Left forelimb (tissue), 1 donor: ENCODE data around the gene BACH2.

ENCODE experiments used
- DNase-seq: peaks from one replicate; pipeline ENCODE4 v3.0.0-alpha.2; 2018; ENCODE audit warnings: low spot score

The BACH2 gene

DNA sequence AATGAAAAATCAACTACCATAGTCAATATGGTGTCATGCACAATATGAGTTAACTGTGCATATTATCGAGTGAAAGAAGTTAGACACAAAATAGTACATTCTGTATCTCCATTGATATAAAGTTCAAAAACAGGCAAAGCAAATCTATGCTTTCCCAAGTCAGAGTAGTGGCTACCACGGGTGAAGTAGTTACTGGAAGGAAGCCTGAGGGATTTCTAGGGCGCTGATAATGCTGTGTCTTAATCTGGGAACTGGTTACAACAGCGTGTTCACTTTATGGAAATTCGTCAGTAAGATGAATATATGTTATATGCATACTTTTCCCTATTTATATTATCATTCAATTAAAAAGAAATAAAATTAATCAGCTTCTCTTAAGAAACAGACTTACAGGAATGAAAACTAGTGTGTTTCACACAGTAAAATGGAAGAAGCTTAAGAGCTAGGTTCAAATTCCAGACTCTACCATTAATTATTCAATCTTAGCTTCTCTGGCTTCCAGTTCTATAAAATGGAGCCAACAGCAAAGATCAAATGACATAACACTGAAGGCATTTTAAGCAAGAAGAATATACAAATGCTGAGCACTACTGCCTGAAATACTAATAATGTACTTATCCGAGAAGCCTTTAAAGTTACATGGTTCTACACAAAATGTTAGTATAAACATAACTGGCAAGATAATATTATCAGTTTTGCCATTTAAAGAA lies 19.2 kb downstream of the BACH2 start:
- DNase-seq, result no peak

DNA sequence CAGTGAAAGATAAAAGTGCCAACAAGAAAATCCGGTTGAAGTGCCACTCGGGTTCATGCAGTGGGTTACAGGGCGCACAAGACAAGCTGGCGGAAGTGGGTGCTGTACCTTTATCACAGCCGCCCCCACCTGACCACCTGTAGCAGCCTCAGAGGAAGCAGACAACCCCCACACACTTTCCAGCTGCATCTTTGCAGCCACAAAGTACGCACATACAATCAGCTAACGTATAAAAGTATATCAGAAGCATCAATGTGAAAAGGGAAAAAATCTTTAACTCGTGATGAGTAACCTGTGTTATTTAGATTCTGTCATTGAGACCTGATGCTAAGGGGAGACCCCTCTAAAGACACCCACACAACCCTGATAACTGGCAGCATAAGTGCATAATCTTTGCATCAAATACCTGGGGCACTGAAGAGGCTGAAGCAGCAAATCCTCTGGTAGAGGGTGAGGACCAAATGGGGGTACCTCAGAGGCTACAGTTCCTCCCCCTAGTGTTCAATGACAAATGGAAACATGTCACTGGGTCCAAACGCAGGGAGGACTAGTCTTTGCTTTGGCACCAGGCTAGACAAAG lies 22.1 kb downstream of the BACH2 start:
- no peak for DNase-seq

DNA sequence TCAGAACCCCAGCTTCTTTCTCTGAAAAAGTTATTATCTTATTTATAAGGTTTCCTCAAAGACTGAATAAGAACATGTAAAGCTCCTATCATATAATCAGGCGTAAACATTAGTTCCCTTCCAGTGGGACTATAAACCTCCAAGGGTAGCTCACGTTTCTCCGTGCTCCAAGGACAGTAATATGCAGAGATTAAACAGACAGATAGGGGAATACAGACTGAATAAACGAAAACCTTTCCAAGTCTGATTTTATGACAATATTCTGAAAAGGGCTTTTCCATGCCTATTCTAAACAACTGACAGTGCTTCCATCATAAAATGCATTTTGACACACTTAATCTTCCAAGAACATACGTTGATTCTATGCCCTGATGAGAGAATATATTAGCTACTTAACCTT lies 22.8 kb downstream of the BACH2 start:
- DNase-seq, result no peak

DNA sequence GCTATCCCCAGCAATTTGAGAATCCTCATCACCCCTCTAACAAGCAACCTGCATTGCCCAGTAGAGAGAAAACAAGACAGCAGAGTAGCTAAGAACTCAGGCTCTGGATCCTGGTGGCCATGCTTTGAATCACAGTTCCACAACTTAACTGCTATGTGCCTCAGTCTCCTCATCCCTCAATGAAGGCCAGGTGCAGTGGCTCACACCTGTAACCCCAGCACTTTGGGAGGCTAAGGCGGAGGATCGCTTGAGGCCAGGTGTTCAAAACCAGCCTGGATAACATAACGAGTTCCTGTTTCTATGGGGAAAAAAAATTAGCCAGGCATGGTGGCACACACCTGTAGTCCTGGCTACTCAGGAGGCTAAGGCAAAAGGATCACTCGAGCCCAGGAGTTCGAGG lies 23.7 kb downstream of the BACH2 start:
- DNase-seq, result no peak

DNA sequence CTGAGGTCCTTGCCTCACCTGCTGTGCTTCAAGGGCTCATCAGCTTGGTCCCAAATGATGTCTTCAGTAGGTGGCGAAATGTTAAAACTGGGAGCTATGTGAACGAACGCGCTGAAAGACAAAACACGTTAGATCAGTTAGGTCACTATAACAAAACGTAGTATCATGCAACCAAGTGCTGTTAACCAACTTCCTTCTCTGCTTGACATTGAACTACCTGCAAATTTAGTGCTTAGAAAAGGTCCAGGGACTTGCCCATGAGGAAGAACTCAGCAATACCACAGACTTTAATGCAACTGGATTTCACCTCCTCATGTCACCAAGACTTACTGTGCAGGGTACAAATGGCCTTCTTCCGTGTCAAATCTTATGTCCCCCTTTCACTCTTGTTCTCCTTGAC lies 24.8 kb downstream of the BACH2 start:
- DNase-seq, result no peak

DNA sequence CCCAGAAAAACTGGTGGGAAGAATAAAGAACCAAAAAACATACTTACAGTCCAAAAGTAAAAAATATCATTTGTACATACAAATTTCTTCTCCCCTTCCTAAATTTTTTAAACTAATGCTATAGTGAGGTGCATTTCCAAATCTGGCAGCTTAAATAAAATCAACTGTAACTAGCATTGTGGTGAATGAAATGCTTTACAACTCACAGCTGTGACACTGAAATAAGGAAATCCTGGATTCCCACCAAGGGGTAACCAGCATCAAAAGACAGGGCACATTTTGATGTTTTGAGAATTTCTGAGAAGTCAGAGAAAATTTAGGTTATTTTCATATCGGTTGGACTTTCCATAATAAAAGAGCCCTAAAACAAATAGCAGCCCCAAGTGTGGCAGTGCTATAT lies 27.3 kb downstream of the BACH2 start:
- DNase-seq, result no peak

DNA sequence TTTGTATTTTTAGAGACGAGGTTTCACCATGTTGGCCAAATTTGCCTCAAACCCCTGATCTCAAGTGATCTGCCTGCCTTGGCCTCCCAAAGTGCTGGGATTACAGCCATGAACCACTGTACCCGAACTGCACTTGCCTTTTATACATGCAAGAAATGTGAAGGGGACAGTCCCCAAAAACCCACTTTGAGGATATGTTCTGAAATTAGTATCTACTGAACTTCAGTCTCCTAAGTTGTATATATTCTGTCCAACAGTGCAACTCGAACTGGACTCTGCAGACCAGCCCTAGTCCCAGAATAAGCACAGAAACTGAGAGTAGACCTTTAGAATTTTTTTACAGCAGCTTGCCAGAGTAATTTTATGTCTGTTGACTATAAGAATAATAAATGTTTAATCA lies 28.5 kb downstream of the BACH2 start:
- DNase-seq, result no peak

DNA sequence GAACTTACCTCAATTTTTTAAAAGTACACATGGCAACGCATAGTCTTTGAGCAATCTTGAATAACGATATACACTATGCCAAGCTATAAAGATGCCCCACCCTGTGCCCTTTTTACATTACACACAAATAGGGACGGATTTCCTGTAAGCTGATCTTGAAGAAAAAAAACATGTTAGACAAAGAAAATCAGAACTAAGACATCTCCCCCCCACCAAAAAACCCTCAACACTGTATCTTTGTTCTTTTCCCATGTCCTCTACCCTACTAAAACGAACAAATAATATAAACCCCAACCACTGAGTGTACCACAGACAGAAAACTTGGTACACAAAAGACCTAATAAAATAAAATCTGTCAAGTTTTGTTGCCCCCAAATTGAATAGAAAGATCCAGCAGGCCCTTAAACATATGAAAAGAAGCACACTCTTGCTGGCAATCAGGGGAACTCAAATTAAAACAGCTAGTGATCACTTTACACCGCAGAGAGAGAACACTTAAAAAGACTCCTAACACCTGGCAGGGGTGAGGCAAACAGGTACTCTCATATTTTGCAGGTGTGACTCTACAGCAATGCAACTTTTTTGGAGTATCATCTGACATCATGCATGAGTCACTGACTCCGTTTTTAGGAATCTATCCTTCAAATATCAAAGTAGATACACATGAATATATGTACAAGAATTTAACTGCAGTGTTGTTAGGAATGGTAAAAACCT lies 29.6 kb downstream of the BACH2 start:
- DNase-seq, result no peak

DNA sequence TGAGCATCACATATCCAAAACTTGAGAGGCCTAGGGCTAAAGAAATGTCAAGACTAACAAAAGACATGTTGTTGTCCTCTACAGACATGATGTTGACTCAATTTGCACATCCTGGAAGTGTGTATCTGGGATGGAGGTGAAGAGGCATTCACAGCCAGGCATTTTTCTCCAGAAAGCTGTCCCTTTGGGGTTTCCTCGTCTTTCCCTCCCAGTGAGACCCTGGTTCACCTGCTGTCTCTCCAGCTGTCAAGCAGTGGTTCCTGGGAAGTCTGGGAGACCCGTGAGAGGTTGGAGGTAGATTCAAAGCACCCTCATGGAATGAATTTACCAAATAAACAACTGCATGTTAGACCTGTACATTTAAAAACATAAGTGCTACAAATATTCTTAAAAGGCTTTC lies 32.1 kb downstream of the BACH2 start:
- no peak for DNase-seq

DNA sequence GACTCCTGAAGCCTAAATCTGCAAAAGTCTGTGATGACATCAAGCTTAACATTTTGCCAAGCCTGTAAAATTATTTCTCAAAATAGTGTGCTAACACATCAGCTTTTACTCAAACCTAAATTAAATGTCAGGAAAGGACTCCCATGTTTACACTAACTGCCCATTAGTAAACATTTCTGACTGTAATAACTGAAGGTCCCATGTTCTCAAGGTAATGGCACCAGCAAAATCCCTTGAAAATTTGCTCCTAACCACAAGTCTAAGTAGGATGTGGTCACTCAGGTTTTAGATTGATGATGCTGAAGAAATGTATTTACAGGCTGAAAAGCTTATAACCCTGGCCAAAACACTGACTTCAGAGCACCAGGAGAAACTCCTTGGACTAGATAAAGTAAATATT lies 33.0 kb downstream of the BACH2 start:
- no peak for DNase-seq

DNA sequence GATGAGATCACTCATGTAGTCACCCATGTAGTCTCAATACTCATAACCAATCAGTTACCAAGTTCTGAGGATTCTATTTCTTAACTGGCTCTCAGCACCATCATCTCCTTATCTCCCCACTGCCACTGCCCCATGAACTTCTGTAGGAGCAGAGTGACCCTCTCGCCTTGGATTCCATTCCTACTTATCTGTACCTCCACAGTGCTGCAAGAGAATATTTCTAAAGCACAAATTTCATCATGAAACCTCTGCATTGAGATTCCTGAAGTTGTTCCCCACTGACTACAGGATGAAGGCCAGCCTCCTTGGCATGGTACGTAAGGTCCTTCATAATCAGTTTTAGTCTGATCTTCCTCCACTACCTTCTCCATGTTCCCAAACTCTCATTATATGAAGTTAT lies 34.8 kb downstream of the BACH2 start:
- DNase-seq, result no peak

DNA sequence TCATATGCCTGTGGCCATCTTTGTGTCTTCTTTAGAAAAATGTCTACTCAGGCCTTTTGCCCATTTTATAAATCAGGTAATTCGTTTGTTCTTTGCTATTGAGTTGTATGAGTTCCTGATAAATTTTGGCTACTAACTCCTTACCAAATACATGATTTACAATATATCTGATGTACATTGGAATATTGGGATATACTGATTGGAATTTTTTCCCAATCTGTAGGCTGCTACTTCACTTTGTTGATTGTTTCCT lies 39.2 kb downstream of the BACH2 start:
- DNase-seq, result no peak

DNA sequence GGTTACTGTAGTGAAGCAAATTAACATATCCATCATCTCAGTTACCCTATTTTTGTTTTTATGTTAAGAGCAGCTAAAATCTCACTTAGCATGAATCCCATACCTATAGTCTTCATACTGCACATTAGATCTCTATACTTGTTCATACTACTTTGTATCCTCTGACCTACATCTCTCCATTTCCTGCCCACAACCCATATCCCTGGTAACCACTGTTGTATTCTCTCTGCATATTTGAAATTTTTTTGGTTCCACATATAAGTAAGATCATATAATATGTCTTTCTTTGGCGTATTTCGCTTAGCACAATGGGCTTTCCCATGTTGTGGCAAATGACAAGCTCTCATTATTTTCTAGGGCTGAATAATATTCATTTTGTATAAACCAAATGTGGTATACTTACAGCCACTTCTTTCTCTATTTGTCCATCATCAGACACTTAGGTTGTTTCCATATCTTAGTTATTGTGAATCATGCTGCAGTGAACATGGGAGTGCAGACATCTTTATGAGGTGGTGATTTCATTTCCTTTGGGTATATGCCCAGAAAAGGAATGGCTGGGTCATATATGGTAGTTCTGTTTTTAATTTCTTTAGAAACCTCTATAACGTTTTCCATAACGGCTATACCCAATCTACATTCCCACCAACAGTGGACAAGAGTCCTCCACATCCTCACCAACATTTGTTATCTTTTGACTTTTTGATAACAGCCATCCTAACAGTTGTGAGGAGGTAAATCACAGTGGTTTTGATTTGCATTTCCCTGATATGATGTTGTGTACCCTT lies 39.8 kb downstream of the BACH2 start:
- DNase-seq, result no peak

DNA sequence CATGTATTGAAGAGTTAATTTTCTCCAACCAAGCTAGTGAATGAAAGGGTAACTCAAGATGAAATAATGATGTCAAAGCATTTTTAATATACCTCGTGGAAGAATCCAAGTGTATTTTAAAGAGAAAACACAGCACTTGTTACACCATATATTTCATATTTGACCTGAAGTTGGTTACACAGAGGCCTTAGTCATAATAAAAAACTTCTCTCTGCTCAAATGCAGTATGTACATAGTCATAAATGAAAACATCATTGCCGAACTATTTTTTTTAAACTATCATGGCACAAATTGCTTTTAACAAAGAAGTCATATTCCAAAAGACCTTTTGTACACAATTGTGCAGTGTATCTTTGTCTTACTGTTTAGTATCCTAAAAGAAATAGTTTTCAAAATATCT lies 43.0 kb downstream of the BACH2 start:
- DNase-seq, result no peak

DNA sequence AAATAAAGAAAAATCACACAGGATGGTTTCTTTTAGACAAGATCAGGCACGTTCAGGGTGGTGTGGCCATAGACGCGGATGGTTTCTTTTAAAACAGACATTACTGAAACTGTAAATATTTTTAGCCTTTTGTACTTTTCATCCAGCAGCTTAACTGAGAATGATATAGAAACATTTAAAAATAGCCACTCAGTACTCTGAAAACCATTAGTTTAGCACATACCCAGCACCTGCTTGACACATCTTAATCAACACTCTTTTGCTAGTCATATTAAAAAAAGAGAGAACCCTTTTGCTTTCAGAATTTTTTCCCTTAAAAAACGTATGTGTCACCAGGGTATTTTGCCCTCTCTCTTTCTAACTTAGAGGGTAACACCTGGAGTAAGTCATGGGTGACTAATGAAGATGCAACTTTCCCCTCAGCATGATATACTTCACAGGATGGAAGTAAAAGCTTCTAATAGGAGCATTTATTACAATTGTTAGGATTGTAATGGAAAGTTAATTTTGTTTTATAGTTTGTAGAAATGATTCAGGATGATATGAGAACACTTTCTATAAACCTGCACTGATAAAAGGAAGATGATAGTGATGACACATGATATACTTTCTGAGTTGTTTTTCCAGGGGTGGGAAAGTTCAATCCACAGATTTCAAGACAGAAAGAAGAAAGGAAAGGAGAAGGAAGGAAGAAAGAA lies 45.2 kb downstream of the BACH2 start:
- no peak for DNase-seq

DNA sequence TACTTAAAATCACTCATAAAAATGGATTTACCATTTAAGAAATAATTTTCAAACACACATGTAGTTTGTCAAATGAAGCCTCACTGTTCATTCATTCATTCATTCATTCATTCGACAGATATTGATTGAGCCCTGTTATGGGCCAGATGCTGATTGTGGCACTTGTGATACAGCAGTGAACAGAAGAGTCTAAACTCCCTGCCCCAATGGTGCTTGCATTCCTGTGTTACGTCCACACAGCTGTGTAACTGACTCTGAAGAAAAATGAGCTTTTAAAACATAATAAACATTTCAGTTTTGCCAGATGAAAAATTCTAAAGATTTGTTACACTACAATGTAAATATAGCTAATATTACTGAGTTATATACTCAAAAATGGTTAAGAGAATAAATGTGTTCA lies 46.2 kb downstream of the BACH2 start:
- DNase-seq, result no peak

DNA sequence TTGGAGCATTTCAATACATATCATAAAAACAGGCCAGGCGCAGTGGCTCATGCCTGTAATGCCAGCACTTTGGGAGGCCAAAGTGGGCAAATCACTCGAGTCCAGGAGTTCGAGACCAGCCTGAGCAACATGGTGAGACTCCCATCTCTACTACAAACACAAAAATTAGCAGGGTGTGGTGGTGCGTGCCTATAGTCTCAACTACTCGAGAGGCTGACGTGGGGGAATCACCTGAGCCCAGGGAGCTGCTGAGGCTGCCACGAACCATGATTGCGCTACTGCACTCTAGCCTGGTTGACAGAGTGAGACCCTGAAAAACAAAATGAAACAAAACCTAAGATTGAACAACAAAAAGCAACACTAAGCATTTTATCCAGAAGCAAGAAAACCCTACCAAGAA lies 47.2 kb downstream of the BACH2 start:
- DNase-seq, result no peak

DNA sequence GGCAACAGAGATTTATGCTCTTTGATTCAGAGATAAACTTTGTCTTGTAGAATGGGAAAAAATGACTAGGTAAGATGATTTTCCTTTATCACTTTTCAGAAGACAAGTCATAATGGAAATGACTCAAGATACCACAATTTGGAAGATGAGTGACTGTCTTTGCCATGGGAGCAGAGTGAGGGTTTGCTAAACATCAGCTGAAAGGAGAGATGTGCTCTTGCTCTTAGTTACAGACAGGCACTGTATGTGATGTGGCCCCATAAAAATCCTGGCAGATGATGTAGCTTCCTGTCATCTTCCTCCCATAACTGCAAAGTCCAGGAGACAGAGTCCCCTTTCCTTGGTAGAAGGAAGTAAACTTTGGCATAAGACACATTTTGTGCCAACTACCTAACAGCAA lies 47.6 kb downstream of the BACH2 start:
- DNase-seq, result no peak

DNA sequence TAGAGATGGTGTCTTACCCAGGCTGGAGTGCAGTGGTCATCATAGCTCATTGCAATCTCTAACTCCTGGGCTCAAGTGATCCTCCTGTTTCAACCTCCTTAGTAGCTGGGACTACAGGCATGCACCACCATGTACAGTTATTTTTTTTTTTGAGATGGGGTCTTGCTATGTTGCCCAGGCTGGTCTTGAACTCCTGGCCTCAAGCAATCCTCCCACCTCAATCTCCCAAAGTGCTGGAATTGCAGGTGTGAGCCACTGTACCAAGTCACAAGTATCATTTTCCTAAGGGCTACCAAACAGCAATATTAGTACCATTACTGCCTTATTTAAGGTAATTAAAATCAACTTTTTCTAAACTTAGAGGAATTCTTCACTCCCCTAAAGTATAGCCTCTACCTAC lies 49.4 kb downstream of the BACH2 start:
- DNase-seq, result no peak

DNA sequence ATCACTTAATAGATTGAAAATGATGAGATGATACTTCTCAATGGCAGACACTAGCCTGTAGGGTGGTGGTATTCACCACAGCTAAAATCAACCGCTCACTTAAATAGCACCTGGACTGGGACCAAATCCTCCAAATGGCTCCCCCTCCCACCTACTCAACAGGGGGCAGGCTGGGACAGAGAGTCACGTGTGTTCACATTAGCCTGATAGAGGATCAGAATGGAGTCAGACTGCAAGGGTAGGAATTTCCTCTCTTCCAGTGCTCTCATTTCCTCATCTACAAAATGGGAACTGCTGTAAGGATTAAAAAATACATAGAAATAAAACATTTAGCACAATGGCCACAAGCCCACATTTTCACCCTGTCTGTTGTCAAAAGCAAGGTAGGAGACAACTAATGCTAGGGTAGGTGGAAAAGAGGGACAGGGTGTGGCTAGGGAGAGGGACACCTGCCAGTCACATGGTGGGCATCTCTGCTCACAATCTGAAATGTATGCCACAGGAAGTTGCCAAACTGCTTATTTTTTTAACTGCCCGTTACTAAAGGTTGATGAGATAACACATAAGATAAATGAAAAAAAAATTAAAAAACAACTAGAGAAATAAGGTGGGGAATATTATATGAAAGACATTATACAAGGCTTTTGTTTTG lies 55.3 kb downstream of the BACH2 start:
- DNase-seq, result no peak

DNA sequence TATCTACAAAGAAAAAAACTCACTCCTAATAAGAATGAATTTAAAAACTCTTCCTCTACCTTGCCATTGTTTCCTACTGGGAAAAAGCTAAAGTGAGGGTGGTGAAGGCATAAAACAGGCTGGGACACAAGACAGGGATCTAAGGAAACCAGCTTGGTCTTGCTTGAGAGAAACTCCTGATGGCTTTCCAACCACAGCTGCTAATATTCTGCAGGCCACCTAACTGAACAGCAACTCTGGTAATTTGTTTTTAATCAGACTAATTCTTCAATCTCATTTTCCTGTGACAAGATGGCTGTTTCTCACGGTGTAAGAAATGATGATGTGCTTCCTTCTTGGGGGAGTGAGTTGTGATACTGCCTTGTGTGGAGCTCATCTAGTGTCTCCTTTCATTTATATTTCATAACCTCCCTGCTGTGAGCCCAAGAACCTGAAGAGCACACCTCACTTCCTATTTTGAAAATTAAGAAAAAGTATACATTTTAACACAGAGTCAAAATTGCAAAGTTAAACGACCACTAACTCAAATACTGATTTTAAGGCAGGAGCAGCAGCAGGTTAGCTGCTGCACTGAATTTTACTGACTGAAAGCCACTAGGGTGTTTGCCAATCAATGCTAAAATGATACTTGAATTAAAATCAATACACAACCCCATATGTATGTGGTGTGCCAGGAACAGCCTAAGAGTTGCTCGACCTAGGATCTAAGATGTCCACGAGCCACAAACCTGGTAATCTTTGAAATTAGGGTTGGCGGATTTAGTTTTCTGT lies 58.0 kb downstream of the BACH2 start:
- no peak for DNase-seq
